GM19351 (cell line): ENCODE data around the gene TK1.

ENCODE experiments used
- ATAC-seq: cut with Tn5 transposase; IDR thresholded peaks from one replicate; pipeline ENCODE4 v1.9.1; 2021; ENCODE audit warnings: mild to moderate bottlenecking, moderate library complexity; ENCODE audit not compliant: unreplicated experiment

Gene TK1

DNA sequence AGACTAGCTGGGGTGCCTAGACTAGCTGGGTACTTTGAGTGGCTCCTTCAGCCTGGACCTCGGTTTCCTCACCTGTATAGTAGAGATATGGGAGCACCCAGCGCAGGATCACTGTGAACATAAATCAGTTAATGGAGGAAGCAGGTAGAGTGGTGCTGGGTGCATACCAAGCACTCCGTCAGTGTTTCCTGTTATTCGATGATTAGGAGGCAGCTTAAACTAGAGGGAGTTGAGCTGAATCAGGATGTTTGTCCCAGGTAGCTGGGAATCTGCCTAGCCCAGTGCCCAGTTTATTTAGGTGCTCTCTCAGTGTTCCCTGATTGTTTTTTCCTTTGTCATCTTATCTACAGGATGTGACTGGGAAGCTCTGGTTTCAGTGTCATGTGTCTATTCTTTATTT, 36.2 kb upstream of the TK1 start:
- ATAC-seq: no peak

DNA sequence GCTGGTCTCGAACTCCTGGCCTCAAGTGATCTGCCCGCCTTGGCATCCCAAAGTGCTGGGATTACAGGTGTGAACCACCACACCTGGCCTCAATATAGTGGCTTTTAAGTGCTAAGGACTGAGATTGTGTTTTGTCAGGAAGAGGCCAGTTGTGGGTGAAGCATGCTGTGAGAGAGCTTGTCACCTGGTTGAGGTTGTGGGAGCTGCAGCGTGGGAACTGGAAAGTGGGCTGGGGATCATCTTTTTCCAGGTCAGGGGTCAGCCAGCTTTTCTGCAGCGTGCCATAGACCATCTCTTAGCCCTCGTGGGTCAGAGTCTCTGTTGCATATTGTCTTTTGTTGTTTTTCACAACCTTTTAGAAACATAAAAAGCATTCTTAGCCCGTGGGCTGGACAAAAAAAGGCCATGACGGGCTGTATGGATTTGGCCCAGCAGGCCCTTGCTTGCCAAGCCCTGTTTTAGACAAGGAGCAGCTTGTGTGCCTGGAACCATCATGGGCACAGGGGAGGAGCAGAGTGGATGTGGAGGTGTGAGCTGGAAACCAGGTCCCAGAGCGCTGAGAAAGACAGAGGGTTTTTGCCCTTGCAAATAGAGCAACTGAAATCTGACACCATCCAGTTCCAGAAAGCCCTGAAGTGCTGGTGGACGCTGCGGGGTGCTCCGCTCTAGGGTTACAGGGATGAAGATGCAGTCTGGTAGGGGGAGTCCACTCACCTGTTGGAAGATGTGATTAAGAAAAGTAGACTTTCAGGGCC, 32.7 kb upstream of the TK1 start:
- ATAC-seq: no peak

DNA sequence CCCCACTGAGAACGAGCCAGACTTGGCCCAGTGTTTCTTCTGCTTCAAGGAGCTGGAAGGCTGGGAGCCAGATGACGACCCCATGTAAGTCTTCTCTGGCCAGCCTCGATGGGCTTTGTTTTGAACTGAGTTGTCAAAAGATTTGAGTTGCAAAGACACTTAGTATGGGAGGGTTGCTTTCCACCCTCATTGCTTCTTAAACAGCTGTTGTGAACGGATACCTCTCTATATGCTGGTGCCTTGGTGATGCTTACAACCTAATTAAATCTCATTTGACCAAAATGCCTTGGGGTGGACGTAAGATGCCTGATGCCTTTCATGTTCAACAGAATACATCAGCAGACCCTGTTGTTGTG, 27.8 kb upstream of the TK1 start:
- no peak for ATAC-seq

DNA sequence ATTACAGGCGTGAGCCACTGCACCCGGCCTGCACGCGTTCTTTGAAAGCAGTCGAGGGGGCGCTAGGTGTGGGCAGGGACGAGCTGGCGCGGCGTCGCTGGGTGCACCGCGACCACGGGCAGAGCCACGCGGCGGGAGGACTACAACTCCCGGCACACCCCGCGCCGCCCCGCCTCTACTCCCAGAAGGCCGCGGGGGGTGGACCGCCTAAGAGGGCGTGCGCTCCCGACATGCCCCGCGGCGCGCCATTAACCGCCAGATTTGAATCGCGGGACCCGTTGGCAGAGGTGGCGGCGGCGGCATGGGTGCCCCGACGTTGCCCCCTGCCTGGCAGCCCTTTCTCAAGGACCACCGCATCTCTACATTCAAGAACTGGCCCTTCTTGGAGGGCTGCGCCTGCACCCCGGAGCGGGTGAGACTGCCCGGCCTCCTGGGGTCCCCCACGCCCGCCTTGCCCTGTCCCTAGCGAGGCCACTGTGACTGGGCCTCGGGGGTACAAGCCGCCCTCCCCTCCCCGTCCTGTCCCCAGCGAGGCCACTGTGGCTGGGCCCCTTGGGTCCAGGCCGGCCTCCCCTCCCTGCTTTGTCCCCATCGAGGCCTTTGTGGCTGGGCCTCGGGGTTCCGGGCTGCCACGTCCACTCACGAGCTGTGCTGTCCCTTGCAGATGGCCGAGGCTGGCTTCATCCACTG, 27.3 kb upstream of the TK1 start, which contains the start of gene BIRC5:
Gene BIRC5 (plus strand): TSS at position 238 of the 690 bp plus-strand sequence. CDS start 64 bp downstream, at position 302.
- peak; percentile 84 for ATAC-seq

DNA sequence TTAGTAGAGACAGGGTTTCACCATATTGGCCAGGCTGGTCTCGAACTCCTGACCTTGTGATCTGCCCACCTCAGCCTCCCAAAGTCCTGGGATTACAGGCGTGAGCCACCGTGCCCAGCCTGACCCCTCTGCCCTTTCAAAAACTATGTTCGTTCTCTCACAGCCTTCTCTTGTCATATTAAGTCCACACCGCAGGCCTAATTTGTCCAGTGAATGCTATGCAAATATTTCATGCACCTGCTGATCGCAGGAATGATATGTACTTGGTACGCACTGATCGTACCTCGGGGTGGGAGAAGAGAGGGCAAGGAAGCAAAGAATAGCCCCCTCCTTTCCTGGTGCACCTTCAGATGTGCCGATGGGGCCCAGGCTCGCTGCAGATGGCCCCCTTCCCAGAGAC, 24.2 kb upstream of the TK1 start:
- no peak for ATAC-seq

DNA sequence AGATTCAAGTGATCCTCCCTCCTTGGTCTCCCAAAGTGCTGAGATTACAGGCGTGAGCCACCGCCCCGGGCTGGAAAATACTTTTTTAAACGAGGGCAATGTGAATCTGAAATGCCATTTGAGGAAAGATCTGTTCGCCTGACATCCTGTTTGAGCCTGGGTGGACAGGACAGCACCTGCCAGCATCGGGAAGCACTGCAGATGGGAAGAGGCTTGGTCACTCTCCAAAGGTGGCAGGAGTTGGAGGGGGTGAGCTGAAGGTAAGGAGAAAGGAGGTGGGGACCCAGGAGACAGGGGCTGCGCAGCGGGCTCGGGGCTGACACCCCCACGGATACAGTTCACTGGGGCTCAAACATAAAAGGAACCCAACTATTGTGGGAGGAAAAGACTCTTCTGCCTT, 23.3 kb upstream of the TK1 start:
- no peak for ATAC-seq

DNA sequence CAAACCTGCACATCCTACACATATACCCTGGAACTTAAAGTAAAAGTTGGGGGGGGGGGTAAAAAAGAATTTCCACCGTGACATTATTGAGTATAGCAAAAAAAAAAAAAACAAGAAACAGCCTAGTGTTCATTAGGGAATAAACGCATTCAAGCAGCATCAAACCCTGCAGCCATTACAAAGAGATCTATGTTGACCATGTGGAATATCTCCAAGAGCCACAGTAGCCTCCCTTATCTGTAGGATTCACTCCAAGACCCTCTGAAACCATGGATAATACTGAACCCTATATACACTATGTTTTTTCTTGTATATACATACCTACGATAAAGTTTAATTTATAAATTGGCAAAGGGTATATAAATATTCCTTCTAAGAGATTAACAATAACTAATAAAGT, 21.6 kb upstream of the TK1 start:
- no peak for ATAC-seq

DNA sequence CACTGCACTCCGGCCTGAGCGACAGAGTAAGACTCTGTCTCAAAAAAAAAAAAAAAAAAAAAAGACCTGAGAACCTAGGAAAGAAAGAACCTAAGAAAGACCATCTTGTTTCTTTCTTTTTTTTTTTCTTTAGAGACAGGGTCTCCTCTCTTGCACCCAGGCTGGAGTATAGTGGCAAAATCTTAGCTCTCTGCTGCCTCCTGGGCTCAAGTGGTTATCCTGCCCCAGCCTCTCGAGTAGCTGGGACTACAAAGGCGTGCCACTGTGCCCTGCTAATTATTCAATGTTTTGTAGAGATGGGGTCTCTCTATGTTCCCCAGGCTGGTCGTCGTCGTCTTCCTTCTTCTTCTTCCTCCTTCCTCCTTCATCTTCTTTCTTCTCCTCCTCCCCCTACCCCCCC, 19.4 kb upstream of the TK1 start:
- ATAC-seq: no peak

DNA sequence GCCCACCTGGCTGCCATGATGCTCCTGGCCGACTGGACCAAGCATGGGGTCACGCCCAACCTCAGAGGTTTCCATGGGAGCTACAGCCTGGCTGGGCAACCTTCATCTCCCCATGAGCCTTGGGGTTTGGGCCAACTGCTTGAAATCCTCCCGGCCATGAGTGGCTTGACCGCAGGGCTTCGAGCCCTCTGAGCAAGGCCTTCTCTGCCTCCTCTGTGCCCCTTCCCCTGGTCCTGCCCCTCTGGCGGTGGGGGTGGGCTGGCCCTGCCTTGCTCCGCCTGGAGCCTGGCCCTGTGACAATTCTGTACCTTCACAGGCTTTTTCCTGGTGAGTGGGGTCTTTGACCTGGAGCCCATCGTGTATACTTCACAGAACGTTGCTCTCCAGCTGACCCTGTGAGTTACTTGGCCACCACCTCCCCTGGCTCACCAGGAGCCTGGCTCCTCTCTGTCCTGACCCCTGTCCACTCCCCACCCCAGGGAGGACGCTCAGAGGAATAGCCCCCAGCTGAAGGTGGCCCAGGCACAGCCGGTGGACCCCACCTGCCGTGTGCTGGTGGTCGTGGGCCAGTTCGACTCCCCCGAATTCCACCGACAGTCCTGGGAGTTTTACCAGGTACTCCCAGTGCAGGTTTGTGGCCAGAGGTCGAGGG, 18.4 kb upstream of the TK1 start:
- ATAC-seq: no peak

DNA sequence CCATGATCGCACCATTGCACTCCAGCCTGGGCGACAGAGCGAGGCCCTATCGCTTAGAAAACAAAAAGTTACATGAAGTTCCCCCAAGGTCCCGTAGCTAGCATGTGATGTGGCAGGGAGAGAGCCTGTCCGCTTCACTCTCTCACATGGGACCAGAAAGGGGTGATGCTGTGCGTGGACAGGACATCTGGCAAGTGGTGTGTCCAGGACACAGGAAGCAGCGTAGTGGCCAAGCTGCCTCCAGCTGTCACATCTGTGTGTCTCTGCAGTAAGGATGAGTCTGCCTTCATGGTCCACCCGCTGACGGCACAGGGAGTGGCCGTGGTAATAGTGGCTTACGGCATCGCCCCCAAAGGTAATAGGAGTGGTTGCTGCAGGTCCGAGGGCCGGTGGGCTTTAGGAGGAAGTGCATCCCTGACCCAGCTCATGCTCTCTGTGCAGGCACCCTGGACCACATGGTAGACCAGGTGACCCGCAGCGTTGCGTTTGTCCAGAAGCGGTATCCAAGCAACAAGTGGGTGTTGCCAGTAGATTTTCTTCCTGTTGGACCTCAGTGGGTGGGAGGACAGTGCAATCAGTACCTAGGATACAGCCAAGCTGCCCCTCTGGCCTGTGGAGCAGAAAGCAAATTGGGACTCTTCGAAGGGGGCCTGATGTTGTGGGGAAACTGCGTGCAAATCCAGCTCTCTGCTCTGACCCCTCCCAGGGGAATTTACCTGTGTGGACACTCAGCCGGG, 17.7 kb upstream of the TK1 start:
- ATAC-seq: no peak

DNA sequence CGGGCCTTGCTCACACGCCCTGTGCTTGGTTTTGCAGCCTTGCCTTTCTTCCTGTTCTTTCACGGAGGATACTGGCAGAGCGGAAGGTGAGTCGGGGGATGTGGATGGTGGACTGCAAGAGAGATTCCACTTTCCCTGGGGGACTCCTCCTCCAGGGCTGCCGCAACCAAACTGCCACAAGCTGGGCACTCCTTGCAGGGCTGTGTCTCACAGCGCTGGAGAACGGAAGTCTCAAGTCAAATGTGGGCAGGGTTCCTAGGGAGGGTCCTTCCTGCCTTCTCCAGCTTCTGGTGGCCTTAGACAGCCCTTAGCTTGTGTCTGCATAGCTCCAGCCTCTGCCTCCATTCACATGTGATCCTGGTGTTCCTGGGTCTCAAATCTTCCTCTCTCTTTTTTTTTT, 15.8 kb upstream of the TK1 start:
- no peak for ATAC-seq

DNA sequence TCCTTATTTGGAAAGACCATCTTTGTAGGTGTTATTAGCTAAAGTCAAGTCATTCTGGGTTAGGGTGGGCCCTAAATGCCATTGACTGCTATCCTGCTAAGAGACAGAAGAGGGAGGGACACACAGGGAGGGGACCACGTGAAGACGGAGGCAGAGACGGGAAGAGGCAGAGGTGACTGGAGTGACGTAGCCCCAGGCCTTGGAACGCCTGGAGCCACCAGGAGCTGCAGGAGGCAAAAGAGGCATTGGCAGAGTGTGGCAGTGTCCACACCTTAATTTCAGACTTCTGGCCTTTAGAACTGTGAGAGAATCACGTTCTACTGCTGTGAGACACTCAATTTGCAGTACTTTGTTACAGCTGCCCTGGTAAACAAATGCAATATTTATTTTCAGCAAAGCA, 13.6 kb upstream of the TK1 start:
- ATAC-seq: no peak

DNA sequence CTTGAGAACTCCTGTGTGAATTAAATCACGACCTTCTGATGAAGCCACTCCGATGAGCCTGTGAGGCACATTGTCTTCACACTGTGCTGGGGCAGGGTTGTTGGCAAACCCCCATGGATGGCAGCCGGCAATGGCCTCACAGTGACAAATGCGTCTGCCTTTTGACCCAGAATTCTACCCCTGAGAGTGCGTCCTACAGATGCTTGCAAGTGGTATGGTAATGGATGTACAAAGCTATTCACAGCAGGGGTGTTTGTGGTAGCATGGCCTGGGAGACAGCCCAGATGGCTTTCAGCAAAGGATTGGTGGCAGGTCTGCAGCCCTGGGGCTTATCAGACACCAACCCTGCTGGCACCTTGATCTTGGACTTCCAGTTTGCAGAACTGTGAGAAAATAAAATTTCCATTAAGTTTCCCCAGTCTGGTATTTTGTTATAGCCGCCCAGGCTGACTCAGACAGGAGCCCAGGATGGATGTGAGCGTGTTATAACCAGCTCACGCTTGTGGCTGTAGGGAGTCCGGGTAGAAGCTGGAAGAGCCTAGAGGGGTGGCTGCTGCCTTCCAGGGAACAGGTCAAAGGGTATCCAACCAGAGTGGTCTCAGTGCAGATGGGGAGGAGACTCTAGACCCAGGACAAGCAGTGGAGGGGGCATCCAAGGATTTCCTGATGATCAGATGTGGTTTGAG, 10.4 kb upstream of the TK1 start:
- no peak for ATAC-seq

DNA sequence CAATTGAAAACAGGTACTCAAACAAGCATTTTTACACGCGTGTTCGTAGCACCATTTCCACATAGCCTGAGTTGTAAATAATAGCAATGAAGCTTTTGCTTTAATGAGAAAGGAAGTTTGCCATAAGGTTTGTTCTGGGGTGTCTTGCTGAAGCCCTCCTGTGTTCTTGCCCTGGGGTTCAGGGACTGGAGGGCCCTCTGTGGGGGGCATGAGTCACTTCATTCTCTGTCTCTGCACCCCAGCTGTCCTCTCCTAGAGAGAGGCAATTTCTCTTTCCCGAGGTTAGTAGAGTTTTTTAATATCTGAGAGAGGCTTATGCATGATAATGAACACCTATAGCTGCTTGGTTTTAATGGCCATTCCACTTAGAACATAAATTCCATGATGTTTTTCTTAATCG, 9.9 kb upstream of the TK1 start:
- no peak for ATAC-seq

DNA sequence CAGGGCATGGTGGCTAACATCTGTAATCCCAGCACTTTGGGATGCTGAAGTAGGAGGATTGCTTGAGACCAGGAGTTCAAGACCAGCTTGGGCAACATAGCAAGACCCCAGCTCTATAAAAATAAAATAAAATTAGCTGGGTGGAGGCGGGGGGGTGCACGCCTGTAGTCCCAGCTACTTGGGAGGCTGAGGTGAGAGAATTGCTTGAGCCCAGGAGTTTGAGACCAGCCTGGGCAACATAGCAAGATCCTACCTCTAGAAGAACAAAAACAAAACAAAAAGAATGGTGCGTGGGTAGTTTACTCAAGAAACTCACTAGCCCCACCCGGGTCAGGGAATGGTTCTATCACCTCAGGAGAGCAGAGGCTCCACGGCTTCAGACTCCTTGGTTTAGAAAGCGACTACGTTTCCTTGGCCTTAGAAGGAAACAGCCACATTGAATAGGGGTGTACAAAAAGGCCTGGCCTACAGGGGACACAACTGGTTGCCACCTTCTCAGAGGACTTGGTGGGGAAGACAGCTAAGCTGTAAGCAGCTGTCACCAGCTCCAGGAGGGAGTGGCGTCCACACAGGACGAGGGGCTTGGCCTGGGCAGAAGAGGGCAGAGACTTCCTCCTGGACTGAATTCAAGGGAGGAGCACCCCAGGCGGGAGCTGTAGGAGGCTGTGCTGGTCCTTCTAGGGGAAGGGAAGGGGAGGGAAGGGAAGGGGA, 716 bp downstream of the TK1 start:
- ATAC-seq: no peak

DNA sequence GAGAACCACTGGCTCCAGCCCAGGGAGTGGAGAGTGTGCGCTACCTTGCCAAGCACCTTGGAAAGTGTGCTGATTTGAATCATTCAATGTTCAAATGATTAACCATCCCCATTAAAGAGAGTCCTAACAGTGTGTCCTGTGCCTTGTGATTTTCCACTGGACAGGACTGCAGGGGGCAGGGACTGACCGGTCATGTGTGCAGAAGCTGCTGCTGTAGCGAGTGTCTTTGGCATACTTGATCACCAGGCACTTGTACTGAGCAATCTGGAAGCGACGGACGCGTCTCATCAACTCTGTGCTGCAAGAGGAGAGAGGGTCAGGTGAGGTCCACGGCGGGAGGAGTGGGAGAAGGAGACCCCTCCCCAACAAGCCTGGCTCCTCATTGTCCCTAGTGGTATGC, 2.0 kb downstream of the TK1 start:
- no peak for ATAC-seq

DNA sequence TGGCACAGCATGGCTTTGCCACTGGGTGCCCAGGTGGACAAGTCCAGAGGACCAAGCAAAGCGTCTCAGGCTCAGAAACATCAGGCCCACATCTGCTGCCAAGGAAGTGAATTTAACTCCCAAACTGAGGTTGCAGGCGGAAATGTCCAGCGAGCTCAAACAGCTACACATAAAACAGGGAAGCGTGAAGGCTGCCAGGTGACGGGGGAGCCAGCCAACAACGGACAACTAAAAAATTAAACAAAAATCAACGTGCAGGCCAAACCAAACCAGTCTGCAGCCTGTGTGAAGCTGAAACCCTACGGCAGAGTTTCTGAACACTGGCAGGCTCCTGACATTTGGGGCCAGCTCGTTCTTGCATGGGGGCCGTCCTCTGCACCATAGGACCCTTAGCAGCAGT, 2.5 kb downstream of the TK1 start:
- ATAC-seq: no peak

DNA sequence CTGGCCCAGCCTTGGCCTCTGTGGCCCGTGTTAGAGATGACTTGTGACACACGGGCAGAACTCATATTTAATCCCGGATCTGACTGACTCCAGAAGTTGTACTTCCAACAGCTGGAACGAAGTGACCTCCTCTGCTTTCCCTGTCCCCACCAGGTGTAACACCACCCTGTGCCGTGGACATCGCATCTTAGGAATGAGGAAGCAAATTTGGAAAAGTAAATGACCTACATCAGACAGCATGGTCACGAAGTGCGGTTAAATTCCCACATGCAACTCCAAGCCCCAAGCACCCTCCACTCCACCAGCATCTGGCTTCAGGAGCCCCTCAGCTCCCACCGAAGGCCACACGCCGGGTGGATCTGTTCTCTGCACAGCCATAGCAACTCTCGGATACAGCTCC, 2.9 kb downstream of the TK1 start:
- ATAC-seq: no peak

DNA sequence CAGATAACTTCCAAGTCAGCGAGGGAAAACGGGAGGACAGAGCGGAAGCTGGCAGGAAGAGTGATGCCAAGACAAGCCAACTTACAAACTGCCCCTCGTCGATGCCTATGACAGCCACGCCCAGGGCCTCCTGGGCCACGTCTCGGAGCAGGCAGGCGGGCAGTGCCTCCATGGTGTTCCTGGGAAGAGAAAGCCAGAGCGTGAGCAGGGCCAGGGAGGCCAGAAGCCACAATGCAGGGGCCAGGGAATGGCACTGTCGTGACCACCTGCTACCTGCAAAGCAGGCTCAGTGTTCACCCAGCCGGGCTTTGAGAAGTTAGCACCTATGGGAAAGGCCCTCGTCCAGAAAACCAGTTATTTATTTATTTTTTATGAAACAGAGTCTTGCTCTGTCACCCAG, 4.3 kb downstream of the TK1 start:
- ATAC-seq: no peak

DNA sequence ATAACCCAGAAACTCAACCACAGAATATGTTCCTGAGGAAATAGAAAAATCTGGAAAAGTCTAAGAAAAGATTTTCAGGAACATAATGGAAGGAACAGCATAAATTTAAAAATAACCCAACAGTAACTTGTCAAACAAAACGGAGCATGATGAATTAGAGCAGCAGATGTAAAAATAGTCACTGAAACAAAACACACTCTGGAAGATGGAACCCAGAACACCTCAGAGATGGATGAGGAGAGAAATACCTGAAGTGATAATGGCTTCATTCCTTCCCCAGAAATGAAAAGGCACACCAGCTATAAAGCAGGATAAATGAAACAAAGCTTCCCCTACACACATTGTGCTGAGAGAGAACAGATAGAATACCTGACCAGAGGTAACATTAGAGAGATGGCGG, 6.3 kb downstream of the TK1 start:
- no peak for ATAC-seq
